C4-2B (cell line): ENCODE measurements around the gene TNFSF10.

Experiments used
- ZFX ChIP-seq: fragments of 450-650 bp; IDR thresholded peaks from 2 replicates; pipeline ENCODE4 v1.6.1; 2017
- TF ChIP-seq, protein P1 (sequence below): fragments of 450-650 bp; conservative IDR thresholded peaks from 2 replicates; pipeline ENCODE4 v1.5.1; 2017; ENCODE audit warnings: mild to moderate bottlenecking

DNA sequence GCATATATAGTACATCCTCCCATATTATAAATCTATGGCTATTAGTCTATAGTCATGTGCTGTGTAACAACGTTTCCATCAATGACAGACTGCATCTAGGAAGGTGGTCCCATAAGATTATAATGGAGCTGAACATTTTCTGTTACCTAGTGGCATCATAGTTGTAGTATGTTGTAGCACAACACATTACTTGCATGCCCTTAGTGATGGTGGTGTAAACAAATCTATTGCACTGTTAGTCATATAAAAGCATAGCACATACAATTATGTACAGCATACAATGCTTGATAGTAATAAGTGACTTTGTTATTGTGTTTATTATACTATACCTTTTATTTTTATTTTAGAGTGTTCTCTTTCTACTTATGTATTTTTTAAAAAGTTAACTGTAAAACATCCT is 37.4 kb upstream of the TNFSF10 start:
- TF ChIP-seq, protein P1, sequence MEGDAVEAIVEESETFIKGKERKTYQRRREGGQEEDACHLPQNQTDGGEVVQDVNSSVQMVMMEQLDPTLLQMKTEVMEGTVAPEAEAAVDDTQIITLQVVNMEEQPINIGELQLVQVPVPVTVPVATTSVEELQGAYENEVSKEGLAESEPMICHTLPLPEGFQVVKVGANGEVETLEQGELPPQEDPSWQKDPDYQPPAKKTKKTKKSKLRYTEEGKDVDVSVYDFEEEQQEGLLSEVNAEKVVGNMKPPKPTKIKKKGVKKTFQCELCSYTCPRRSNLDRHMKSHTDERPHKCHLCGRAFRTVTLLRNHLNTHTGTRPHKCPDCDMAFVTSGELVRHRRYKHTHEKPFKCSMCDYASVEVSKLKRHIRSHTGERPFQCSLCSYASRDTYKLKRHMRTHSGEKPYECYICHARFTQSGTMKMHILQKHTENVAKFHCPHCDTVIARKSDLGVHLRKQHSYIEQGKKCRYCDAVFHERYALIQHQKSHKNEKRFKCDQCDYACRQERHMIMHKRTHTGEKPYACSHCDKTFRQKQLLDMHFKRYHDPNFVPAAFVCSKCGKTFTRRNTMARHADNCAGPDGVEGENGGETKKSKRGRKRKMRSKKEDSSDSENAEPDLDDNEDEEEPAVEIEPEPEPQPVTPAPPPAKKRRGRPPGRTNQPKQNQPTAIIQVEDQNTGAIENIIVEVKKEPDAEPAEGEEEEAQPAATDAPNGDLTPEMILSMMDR: no peak
- no peak for TF ChIP-seq ZFX
